ENCODE measurements around the gene OVCH2. TPM values are rescaled to one million over a fixed set of nuclear protein-coding genes. Genes with fewer than 3 reads are reported as not detected.
"Not testable (repeated sequence)": the region's sequence is repeated elsewhere in the genome, so short reads cannot be mapped to it uniquely, and the experiment has no call there.

The OVCH2 gene
- total RNA-seq, 2 donors from 2014 or later, result not detected

- Histone ChIP-seq H3K9me3 (no peaks in the 10 kb centered on the region), H3K27me3 (no peaks in the 10 kb centered on the region), H3K36me3 (peaks cover 11% of the 10 kb centered on the region), H3K4me3 (no peak overlapping the region), H3K4me1 (no peaks in the 10 kb centered on the region), H3K27ac (no peak overlapping the region)
- DNase-seq (ENCODE audit: low spot score), result no peak
- no peak for TF ChIP-seq CTCF (IDR thresholded peaks at IDR 0.05)
These were observed 41.4 kb downstream of the OVCH2 start for GRCh38 chr11:7664867-7665266.

GRCh38 chr11:7663531-7663930, 42.7 kb downstream of the OVCH2 start:
- H3K36me3 ChIP-seq, result peaks cover 11% of the 10 kb centered on the region
- not testable (repeated sequence) for H3K4me3 ChIP-seq; H3K27me3 ChIP-seq; H3K4me1 ChIP-seq; H3K9me3 ChIP-seq; H3K27ac ChIP-seq; DNase-seq (ENCODE audit: low spot score)

DNA sequence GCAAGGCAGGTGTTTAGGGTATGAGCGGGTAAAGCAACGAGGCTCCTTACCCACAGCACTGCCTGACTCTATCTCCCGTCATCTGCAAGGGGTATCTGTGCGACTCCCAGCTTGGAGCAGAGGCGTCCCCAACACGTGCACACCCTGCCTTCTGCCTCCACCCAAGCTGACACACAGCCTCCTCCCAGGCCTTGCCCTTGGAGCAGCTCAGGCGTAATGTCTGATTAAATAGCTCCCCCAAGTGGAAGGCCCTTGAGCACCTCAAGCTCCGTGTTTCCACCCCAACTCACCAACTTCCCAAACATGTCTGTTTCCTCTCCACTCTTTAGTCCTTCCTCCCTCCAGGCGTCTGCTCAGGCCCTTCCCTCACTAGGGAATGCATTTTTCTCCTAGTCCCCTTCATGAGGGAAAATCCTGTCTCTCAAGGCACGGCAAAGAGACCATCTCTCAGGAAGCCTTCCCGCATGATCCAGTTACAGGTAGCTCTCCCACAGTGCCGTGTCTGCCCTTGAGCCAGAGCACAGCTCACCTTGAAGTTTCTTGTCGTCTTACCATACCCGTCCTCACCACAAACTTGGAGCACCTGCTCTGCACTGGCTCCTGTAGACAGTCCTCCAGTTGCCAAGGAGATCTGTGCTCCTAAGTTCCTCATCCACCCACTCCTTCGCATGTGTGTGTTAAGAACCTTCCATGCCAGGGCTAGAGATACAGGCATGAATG, 48.8 kb downstream of the OVCH2 start:
- Histone ChIP-seq H3K36me3 (peaks cover 16% of the 10 kb centered on the region), H3K4me1 (peaks cover 0 to 15% of the 10 kb centered on the region in 2 donors), H3K4me3 (no peak overlapping the region), H3K27ac (no peak overlapping the region), H3K27me3 (no peaks in the 10 kb centered on the region), H3K9me3 (no peaks in the 10 kb centered on the region)
- TF ChIP-seq CTCF (IDR thresholded peaks at IDR 0.05), result peak; percentile 30 to 71
- DNase-seq (ENCODE audit: low spot score), result peak; percentile 83

GRCh38 chr11:7656704-7657103, 49.6 kb downstream of the OVCH2 start:
- H3K9me3 ChIP-seq, result no peaks in the 10 kb centered on the region
- peaks cover 24% of the 10 kb centered on the region for H3K36me3 ChIP-seq
- no peak overlapping the region for H3K4me3 ChIP-seq
- H3K27me3 ChIP-seq, result no peaks in the 10 kb centered on the region
- no peak for DNase-seq (ENCODE audit: low spot score)
- peaks cover 0 to 15% of the 10 kb centered on the region in 2 donors for H3K4me1 ChIP-seq
- no peak for TF ChIP-seq CTCF (IDR thresholded peaks at IDR 0.05)
- peak overlapping the region; percentile 60 to 72 for H3K27ac ChIP-seq

GRCh38 chr11:7655253-7656217, 50.7 kb downstream of the OVCH2 start:
- no peaks in the 10 kb centered on the region for H3K27me3 ChIP-seq
- H3K4me3 ChIP-seq, result no peak overlapping the region
- H3K27ac ChIP-seq, result peak overlapping the region; percentile 60 to 72
- TF ChIP-seq CTCF (IDR thresholded peaks at IDR 0.05), result no peak
- H3K9me3 ChIP-seq, result no peaks in the 10 kb centered on the region
- H3K4me1 ChIP-seq, result peaks cover 0 to 15% of the 10 kb centered on the region in 2 donors
- DNase-seq (ENCODE audit: low spot score), result no peak
- H3K36me3 ChIP-seq, result peaks cover 34% of the 10 kb centered on the region

DNA sequence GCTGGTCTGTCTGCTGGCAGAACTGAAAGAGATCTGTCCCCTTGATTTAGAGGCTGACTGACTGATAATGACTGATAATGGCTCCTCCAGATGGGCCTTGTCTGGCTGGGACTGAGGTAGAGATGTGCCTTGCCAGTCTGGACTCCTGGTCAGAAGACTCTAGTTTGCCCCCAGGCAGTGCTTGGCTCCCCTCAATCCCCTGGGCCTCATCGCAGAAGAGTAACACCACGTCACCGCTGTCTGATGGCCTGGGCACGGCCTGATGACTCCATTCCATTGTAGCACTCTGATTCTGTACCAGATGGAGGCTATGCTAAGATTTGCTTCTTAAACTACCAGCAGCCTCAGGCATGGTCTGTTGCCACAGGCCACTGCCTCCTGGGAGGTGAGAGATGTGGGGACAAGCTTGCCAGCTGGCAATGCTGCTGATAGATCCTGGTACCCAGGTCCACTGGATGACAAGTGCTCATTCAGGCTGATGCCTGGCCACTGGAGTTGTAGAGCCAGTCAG, 52.0 kb downstream of the OVCH2 start:
- peaks cover 47% of the 10 kb centered on the region for H3K36me3 ChIP-seq

More for the DNA sequence above, 52.0 kb downstream of the OVCH2 start:
- Histone ChIP-seq H3K4me1 (peaks cover 0 to 15% of the 10 kb centered on the region in 2 donors), H3K4me3 (no peak overlapping the region), H3K9me3 (no peaks in the 10 kb centered on the region), H3K27ac (no peak overlapping the region), H3K27me3 (no peaks in the 10 kb centered on the region)
- TF ChIP-seq CTCF (IDR thresholded peaks at IDR 0.05), result no peak
- DNase-seq (ENCODE audit: low spot score), result no peak
